GM12878 (cell line): ENCODE measurements around the gene CARHSP1. TPM values are rescaled to one million over a fixed set of nuclear protein-coding genes. Genes with fewer than 3 reads are reported as not detected.
"Not testable (repeated sequence)": the region's sequence is repeated elsewhere in the genome, so short reads cannot be mapped to it uniquely, and the experiment has no call there.

ENCODE experiments used
- ATAC-seq: fragments of 200-7000 bp; cut with Tn5 transposase; 3 replicates; pipeline ENCODE4 v1.9.1; 2020; ENCODE audit warnings: mild to moderate bottlenecking, moderate library complexity
- BruUV-seq: library from RNA; stranded (reverse); fragments of 400-500 nt; replicated peaks from 2 replicates; lab custom pipeline; 2021; lab: Mats Ljungman, UMichigan
- CTCF ChIA-PET: fragments of 300-600 bp; sonication (Branson Sonifier 250); formaldehyde crosslinking; extraction: SDS; loops from one replicate; lab custom pipeline; 2021; ENCODE audit warnings: inconsistent platforms; lab: Yijun Ruan, JAX
- POLR2A ChIA-PET: fragments of 350-600 bp; formaldehyde crosslinking; extraction: SDS; loops from one replicate; lab custom pipeline; 2021; ENCODE audit warnings: inconsistent platforms; lab: Charles Lee
- RAD21 ChIA-PET: fragments of 300-600 bp; sonication (Branson Sonifier 250); formaldehyde crosslinking; loops from one replicate; lab custom pipeline; 2023; ENCODE audit warnings: antibody characterized with exemption; ENCODE audit not compliant: unreplicated experiment; lab: Charles Lee
- SMC1A ChIA-PET: fragments of 300-600 bp; sonication (Branson Sonifier 250); formaldehyde crosslinking; loops from one replicate; lab custom pipeline; 2023; ENCODE audit not compliant: unreplicated experiment, uncharacterized antibody; lab: Charles Lee
- DNase-seq: peaks from one replicate; pipeline ENCODE4 v3.0.0-alpha.2; 2011; ENCODE audit warnings: low read depth, low spot score
- FAIRE-seq: peaks from 3 replicates; lab custom pipeline; 2011; peaks lifted over from hg19 to GRCh38; lab: Jason Lieb, UNC
- H2AFZ ChIP-seq: 2 replicates; pipeline ENCODE4 v1.6.0; 2011; ENCODE audit warnings: low read depth, low read length, control low read depth; ENCODE audit not compliant: control insufficient read depth
- H3K27ac ChIP-seq: 2 replicates; pipeline ENCODE4 v1.5.1; 2011; ENCODE audit warnings: control low read depth; ENCODE audit not compliant: control insufficient read depth, insufficient read depth
- H3K27me3 ChIP-seq, 2 experiments: replicated peaks in 1 of 2; 2 replicates each; pipeline versions ENCODE4 v1.6.0 to v1.6.1; 2011; ENCODE audit warnings: low read length in 1 of 2; ENCODE audit not compliant: control insufficient read depth in 2 of 2, insufficient read depth in 2 of 2
- H3K36me3 ChIP-seq, 2 experiments: 2 replicates each; pipeline ENCODE4 v1.5.1; 2011; ENCODE audit warnings: low read length in 1 of 2; ENCODE audit not compliant: control insufficient read depth in 2 of 2, insufficient read depth in 2 of 2
- H3K4me1 ChIP-seq: 2 replicates; pipeline ENCODE4 v1.6.1; 2011; ENCODE audit warnings: mild to moderate bottlenecking, low read length, moderate library complexity, mixed read lengths; ENCODE audit not compliant: control insufficient read depth, insufficient read depth
- H3K4me2 ChIP-seq: 2 replicates; pipeline ENCODE4 v1.6.0; 2011; ENCODE audit warnings: control low read depth; ENCODE audit not compliant: control insufficient read depth, insufficient read depth
- H3K4me3 ChIP-seq: fragments of 200-600 bp; sonication (generic); 2 replicates; pipeline ENCODE4 v1.5.1; 2016
- H3K79me2 ChIP-seq: 2 replicates; pipeline ENCODE4 v1.6.0; 2011; ENCODE audit warnings: low read length; ENCODE audit not compliant: control insufficient read depth, insufficient read depth
- H3K9ac ChIP-seq: 2 replicates; pipeline ENCODE4 v1.8.0; 2011; ENCODE audit warnings: low read length, control low read depth, mixed read lengths; ENCODE audit not compliant: control insufficient read depth, insufficient read depth
- H3K9me3 ChIP-seq: replicated peaks from 3 replicates; pipeline ENCODE4 v1.5.1; 2011; ENCODE audit warnings: mild to moderate bottlenecking, low read length; ENCODE audit not compliant: control insufficient read depth, insufficient read depth
- H4K20me1 ChIP-seq: 2 replicates; pipeline ENCODE4 v1.6.0; 2011; ENCODE audit not compliant: control insufficient read depth, insufficient read depth
- SMC3 ChIP-seq: IDR thresholded peaks from 2 replicates; pipeline ENCODE4 v1.6.1; 2011; ENCODE audit warnings: low read length, improper control_type of control experiment, borderline replicate concordance
- ZNF622 ChIP-seq: fragments of 450-650 bp; IDR thresholded peaks from 2 replicates; pipeline ENCODE4 v1.6.1; 2017; ENCODE audit warnings: mild to moderate bottlenecking, inconsistent platforms
- whole genome bisulfite sequencing: methylation state at CpG from one replicate; pipeline ENCODE4 v1.1.6; 2016; ENCODE audit warnings: low lambda C conversion rate; ENCODE audit not compliant: insufficient replicate concordance, insufficient coverage; ENCODE audit errors: missing lambda C conversion rate; 5-methylcytosine and 5-hydroxymethylcytosine counted together
- in situ Hi-C: fragments of 300-500 bp; cut with MboI; formaldehyde crosslinking; loops from 9 replicates; pipeline ENCODE4 v1.14.3; 2018; ENCODE audit warnings: mixed read lengths
- intact Hi-C: fragments of 100-400 bp; cut with micrococcal nuclease; formaldehyde crosslinking; loops from one replicate; pipeline ENCODE4 v1.14.2; 2022; ENCODE audit not compliant: unreplicated experiment
- polyA plus RNA-seq, 11 experiments: library from polyadenylated mRNA; depleted of rRNA in 4 of 11; unstranded in 6 of 11; stranded (reverse) in 5 of 11; fragments of >200 nt; fragmentation: Nextera tagmentation in 4 of 11; fragmentation: Illumina TruSeq in 1 of 11; extraction: Ambion mirVana in 4 of 11; extraction: Trizol in 1 of 11; gene quantifications; 1 replicate in 1 of 11; 2 replicates in 10 of 11; pipeline versions ENCODE4 v1.2.1 to v1.2.3, GENCODE V29; 2011 to 2016; ENCODE audit warnings: inconsistent platforms in 2 of 11, missing spikeins in 2 of 11, low read depth in 1 of 11
- total RNA-seq, 4 experiments: library from RNA; depleted of rRNA in 3 of 4; stranded (reverse); fragments of >200 nt in 3 of 4; fragmentation: Illumina TruSeq in 1 of 4; extraction: Trizol in 1 of 4; gene quantifications; 2 replicates each; pipeline versions ENCODE4 v1.2.1 to v1.2.3, GENCODE V29; 2013 to 2021
- TF ChIP-seq, protein P1 (sequence below): IDR thresholded peaks from 2 replicates; pipeline ENCODE4 v1.6.1; 2012; ENCODE audit warnings: low read depth, low read length, improper control_type of control experiment

The CARHSP1 gene
- total and polyA plus RNA-seq, 10 of the 15 experiments (the other 5 are each of a cell fraction or from before 2014, with no cell fraction given), result 5.5 to 112 (median 67.0) TPM

DNA sequence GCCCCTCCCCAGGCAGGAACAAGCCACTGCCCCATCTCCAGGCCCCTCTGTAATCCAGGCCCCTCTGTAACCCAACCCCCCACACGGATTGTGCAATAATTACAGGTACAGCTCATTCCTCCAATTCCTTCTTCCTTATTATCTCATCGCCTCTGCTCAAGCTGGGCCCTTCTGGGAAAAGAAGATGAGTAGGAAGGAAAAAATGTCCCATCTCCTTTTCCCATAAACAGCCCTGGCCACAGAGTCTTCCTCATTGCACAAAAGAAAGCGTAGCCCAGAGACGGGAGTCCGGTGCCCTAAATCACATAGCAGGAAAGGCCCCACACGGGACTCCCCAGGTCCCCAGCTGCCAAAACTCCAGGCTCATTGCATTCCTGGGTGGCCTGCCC lies 9.7 kb upstream of the CARHSP1 start (continued):
- TF ChIP-seq SMC3, result no peak

DNA sequence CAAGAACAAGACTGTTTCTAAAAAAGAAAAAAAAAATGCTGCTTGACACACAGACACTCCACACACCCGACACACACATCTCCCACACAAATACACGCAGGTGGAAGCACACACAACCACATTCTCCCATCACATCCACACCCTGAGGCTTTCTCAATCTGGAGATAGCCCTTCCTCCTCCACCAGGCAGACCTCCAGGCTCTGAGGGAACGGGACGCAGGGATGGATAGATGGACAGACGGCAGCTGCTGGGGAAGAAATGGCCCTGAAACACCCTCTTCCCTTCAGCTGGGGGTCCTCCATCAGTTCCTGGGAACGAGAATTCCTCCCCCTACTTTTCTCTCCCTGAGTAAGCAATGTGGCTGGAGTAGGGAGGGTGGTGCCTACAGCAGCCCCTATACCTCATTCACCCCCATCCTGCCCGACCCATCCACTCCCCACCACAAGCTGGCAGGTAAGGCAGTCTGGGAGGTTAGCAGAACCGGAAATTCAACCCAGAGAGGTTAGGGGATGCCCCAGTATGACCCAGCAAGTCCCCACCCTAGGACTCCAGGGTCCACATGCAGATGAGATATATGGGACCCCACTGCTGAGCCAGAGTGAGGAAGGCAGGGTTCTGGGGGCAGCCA lies 9.2 kb upstream of the CARHSP1 start:
- BruUV-seq, result no TSS peak
- RAD21 ChIA-PET, result interaction anchor here (1.1 to 3.8 kb wide), 3 partner anchors 9 to 216 kb away, joined by 3 to 32 read pairs (median 3); partner anchors contain the start of gene CARHSP1
- SMC1A ChIA-PET, result interaction anchor here (2.4 to 5.6 kb wide), 3 partner anchors 13 to 305 kb away, joined by 6 to 37 read pairs (median 16); no protein-coding TSS in a partner anchor
- Histone ChIP-seq H3K9me3 (no peaks in the 10 kb centered on the region), H3K27me3 (no peaks in the 10 kb centered on the region), H2AFZ (no peak overlapping the region), H4K20me1 (no peaks in the 10 kb centered on the region), H3K9ac (no peak overlapping the region), H3K4me1 (peaks cover 6% of the 10 kb centered on the region), H3K27ac (no peak overlapping the region), H3K4me3 (no peak overlapping the region), H3K36me3 (no peaks in the 10 kb centered on the region), H3K79me2 (no peaks in the 10 kb centered on the region), H3K4me2 (no peak overlapping the region)
- POLR2A ChIA-PET, result no interaction called here
- no peak for TF ChIP-seq ZNF622
- TF ChIP-seq, protein P1, sequence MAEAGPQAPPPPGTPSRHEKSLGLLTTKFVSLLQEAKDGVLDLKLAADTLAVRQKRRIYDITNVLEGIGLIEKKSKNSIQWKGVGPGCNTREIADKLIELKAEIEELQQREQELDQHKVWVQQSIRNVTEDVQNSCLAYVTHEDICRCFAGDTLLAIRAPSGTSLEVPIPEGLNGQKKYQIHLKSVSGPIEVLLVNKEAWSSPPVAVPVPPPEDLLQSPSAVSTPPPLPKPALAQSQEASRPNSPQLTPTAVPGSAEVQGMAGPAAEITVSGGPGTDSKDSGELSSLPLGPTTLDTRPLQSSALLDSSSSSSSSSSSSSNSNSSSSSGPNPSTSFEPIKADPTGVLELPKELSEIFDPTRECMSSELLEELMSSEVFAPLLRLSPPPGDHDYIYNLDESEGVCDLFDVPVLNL, result no peak
- DNase-seq (no peak), FAIRE-seq (no peak), ATAC-seq (no peak)
- CTCF ChIA-PET, result interaction anchor here (1.2 to 5.4 kb wide), 3 partner anchors 81 to 216 kb away, joined by 3 to 72 read pairs (median 13); partner anchors contain the start of genes PMM2 and TMEM186
- 42% methylated on average over 8 of the region's 8 CpGs for WGBS
- in situ Hi-C loops, result no loop called here
- intact Hi-C loops, result no loop called here

- DNase-seq, H3K9me3 ChIP-seq, H2AFZ ChIP-seq, H3K27ac ChIP-seq, BruUV-seq, RAD21 ChIA-PET, H3K4me3 ChIP-seq, intact Hi-C loops, ATAC-seq, FAIRE-seq, H3K36me3 ChIP-seq, POLR2A ChIA-PET, H3K79me2 ChIP-seq, H3K27me3 ChIP-seq, SMC1A ChIA-PET, H3K9ac ChIP-seq, H3K4me2 ChIP-seq, in situ Hi-C loops, H4K20me1 ChIP-seq: not testable (repeated sequence)
- CTCF ChIA-PET, result interaction anchor here (0.9 kb wide), 1 partner anchor 16 kb away, joined by 3 read pairs; no protein-coding TSS in a partner anchor
- WGBS, result 71% methylated on average over 7 of the region's 7 CpGs
- peaks cover 23% of the 10 kb centered on the region for H3K4me1 ChIP-seq
Measured at GRCh38 chr16:8875317-8875716, 6.5 kb upstream of the CARHSP1 start.
